OCI-LY1 (cell line): ENCODE results near the gene CDKL5.

Source experiments
- H2AFZ ChIP-seq: fragments of 200-600 bp; sonication (generic), shearing (Covaris generic); 2 replicates; pipeline ENCODE4 v1.6.0; 2014; ENCODE audit warnings: antibody characterized with exemption, mild to moderate bottlenecking, low read length
- H3F3A ChIP-seq: fragments of 200-600 bp; sonication (generic), shearing (Covaris generic); 2 replicates; pipeline ENCODE4 v1.6.0; 2014; ENCODE audit warnings: mild to moderate bottlenecking, antibody characterized with exemption, low read length, moderate library complexity; ENCODE audit not compliant: insufficient read depth
- H3K27ac ChIP-seq: fragments of 200-600 bp; sonication (generic); 2 replicates; pipeline ENCODE4 v1.5.1; 2014; ENCODE audit warnings: low read length, mixed run types, mild to moderate bottlenecking, low read depth; ENCODE audit not compliant: poor library complexity, severe bottlenecking
- H3K27me3 ChIP-seq: fragments of 200-600 bp; sonication (generic); 2 replicates; pipeline ENCODE4 v1.6.0; 2014; ENCODE audit warnings: antibody characterized with exemption, mild to moderate bottlenecking, low read length, moderate library complexity; ENCODE audit not compliant: insufficient read depth
- H3K36me3 ChIP-seq: fragments of 200-600 bp; sonication (generic); 2 replicates; pipeline ENCODE4 v1.6.1; 2014; ENCODE audit warnings: mild to moderate bottlenecking, antibody characterized with exemption, low read length, moderate library complexity, mixed read lengths; ENCODE audit not compliant: insufficient read depth
- H3K4me1 ChIP-seq: fragments of 200-600 bp; sonication (generic); 2 replicates; pipeline ENCODE4 v1.5.1; 2014; ENCODE audit warnings: mild to moderate bottlenecking, low read length, moderate library complexity; ENCODE audit not compliant: insufficient read depth, severe bottlenecking
- H3K4me2 ChIP-seq: fragments of 200-600 bp; sonication (generic), shearing (Covaris generic); 2 replicates; pipeline ENCODE4 v1.6.1; 2014; ENCODE audit warnings: low read length
- H3K4me3 ChIP-seq: fragments of 200-600 bp; sonication (generic); 2 replicates; pipeline ENCODE4 v1.5.1; 2014; ENCODE audit warnings: low read length, low read depth, mild to moderate bottlenecking, mixed read lengths; ENCODE audit not compliant: poor library complexity, severe bottlenecking
- H3K79me2 ChIP-seq: fragments of 200-600 bp; shearing (Covaris generic); 2 replicates; pipeline ENCODE4 v1.6.1; 2016; ENCODE audit warnings: mixed run types, low read length, mixed read lengths; ENCODE audit not compliant: insufficient read depth
- H3K9ac ChIP-seq: fragments of 200-600 bp; sonication (generic), shearing (Covaris generic); 2 replicates; pipeline ENCODE4 v1.6.1; 2014; ENCODE audit warnings: mild to moderate bottlenecking, low read length, mixed read lengths
- H3K9me2 ChIP-seq: fragments of 200-600 bp; sonication (generic), shearing (Covaris generic); 2 replicates; pipeline ENCODE4 v1.6.1; 2014; ENCODE audit warnings: low read depth, mild to moderate bottlenecking, low read length, mixed read lengths
- H3K9me3 ChIP-seq: fragments of 200-600 bp; shearing (Covaris generic); 2 replicates; pipeline ENCODE4 v1.6.1; 2014; ENCODE audit warnings: low read length, mixed read lengths
- H4K20me1 ChIP-seq: fragments of 200-600 bp; sonication (generic), shearing (Covaris generic); 2 replicates; pipeline ENCODE4 v1.6.0; 2016; ENCODE audit warnings: mild to moderate bottlenecking, low read length; ENCODE audit not compliant: insufficient read depth
- CTCF ChIP-seq: fragments of 200-600 bp; sonication (generic), shearing (Covaris generic); IDR thresholded peaks from 2 replicates; pipeline ENCODE4 v1.5.1; 2017; ENCODE audit warnings: mild to moderate bottlenecking, antibody characterized with exemption, low read length, moderate library complexity, mixed read lengths
- EZH2 ChIP-seq: fragments of 200-600 bp; sonication (generic), shearing (Covaris generic); IDR thresholded peaks from 2 replicates; pipeline ENCODE4 v1.8.0; 2017; ENCODE audit warnings: borderline replicate concordance, mixed run types, mild to moderate bottlenecking, antibody characterized with exemption, low read length, moderate library complexity, mixed read lengths

Gene CDKL5

GRCh38 chrX:18490806-18491555, 65.6 kb downstream of the CDKL5 start:
- H3K9ac ChIP-seq, result no peak overlapping the region
- H3K4me1 ChIP-seq, result no peaks in the 10 kb centered on the region
- no peaks in the 10 kb centered on the region for H3K27me3 ChIP-seq
- no peak overlapping the region for H3K4me2 ChIP-seq
- H3K36me3 ChIP-seq, result no peaks in the 10 kb centered on the region
- no peaks in the 10 kb centered on the region for H4K20me1 ChIP-seq
- H3F3A ChIP-seq, result no peaks in the 10 kb centered on the region
- H3K9me3 ChIP-seq, result no peaks in the 10 kb centered on the region
- H2AFZ ChIP-seq, result no peak overlapping the region
- TF ChIP-seq CTCF (no peak), EZH2 (no peak)
- no peak overlapping the region for H3K4me3 ChIP-seq
- no peak overlapping the region for H3K27ac ChIP-seq
- no peaks in the 10 kb centered on the region for H3K9me2 ChIP-seq
- H3K79me2 ChIP-seq, result no peaks in the 10 kb centered on the region

- no peaks in the 10 kb centered on the region for H3K79me2 ChIP-seq
Observed at GRCh38 chrX:18491587-18492340, 66.4 kb downstream of the CDKL5 start.

GRCh38 chrX:18534949-18535348, 109.5 kb downstream of the CDKL5 start:
- Histone ChIP-seq H3K9me2 (no peaks in the 10 kb centered on the region), H3F3A (no peaks in the 10 kb centered on the region), H3K27me3 (no peaks in the 10 kb centered on the region), H3K4me3 (no peak overlapping the region), H3K4me1 (no peaks in the 10 kb centered on the region), H4K20me1 (no peaks in the 10 kb centered on the region), H2AFZ (no peak overlapping the region), H3K9ac (no peak overlapping the region), H3K36me3 (no peaks in the 10 kb centered on the region), H3K27ac (no peak overlapping the region), H3K9me3 (no peaks in the 10 kb centered on the region), H3K4me2 (no peak overlapping the region), H3K79me2 (no peaks in the 10 kb centered on the region)
- TF ChIP-seq EZH2 (no peak), CTCF (no peak)

More at GRCh38 chrX:18491587-18492340, 66.4 kb downstream of the CDKL5 start:
- H3K27ac ChIP-seq, result no peak overlapping the region
- H3F3A ChIP-seq, result no peaks in the 10 kb centered on the region
- H4K20me1 ChIP-seq, result no peaks in the 10 kb centered on the region
- no peak overlapping the region for H3K4me3 ChIP-seq
- H2AFZ ChIP-seq, result no peak overlapping the region
- H3K9me2 ChIP-seq, result no peaks in the 10 kb centered on the region
- no peak overlapping the region for H3K9ac ChIP-seq
- H3K9me3 ChIP-seq, result no peaks in the 10 kb centered on the region
- TF ChIP-seq CTCF, result no peak
- no peak for TF ChIP-seq EZH2
- no peaks in the 10 kb centered on the region for H3K4me1 ChIP-seq
- H3K36me3 ChIP-seq, result no peaks in the 10 kb centered on the region
- H3K4me2 ChIP-seq, result no peak overlapping the region
- no peaks in the 10 kb centered on the region for H3K27me3 ChIP-seq
